Activated naive CD8-positive, alpha-beta T cell treated with anti-CD3 and anti-CD28 coated beads for 36 hours (primary cell): ENCODE data around the gene MRPS18A. TPM values are rescaled to one million over a fixed set of nuclear protein-coding genes. Genes with fewer than 3 reads are reported as not detected.
A peak's percentile ranks its signal among the peaks of the same experiment; 100 is the strongest.

ENCODE experiments used
- DNase-seq: peaks from one replicate; pipeline ENCODE4 v3.0.0; 2021
- H3K27ac Mint-ChIP-seq: one replicate; pipeline ENCODE4 v1.8.0; 2022; ENCODE audit warnings: mild to moderate bottlenecking, moderate library complexity, mixed read lengths
- H3K27me3 Mint-ChIP-seq: one replicate; pipeline ENCODE4 v1.8.0; 2022; ENCODE audit warnings: mild to moderate bottlenecking, mixed read lengths
- H3K36me3 Mint-ChIP-seq: one replicate; pipeline ENCODE4 v1.8.0; 2021; ENCODE audit warnings: mild to moderate bottlenecking, mixed read lengths
- H3K4me1 Mint-ChIP-seq: one replicate; pipeline ENCODE4 v1.8.0; 2021; ENCODE audit warnings: mixed read lengths
- H3K4me3 Mint-ChIP-seq: one replicate; pipeline ENCODE4 v1.8.0; 2022; ENCODE audit warnings: mild to moderate bottlenecking, moderate library complexity, mixed read lengths
- H3K9me3 Mint-ChIP-seq: one replicate; pipeline ENCODE4 v1.8.0; 2022; ENCODE audit warnings: mixed read lengths
- total RNA-seq, 2 experiments: library from RNA; stranded (reverse); gene quantifications; one replicate each; pipeline ENCODE4 v1.2.3, GENCODE V29; 2021

MRPS18A gene
- total RNA-seq, 2 experiments from 2014 or later: 63.8 to 65.3 TPM

- DNase-seq: peak; percentile 71
- Mint-ChIP-seq H3K4me1 (peaks cover 28% of the 10 kb centered on the region), H3K27me3 (no peaks in the 10 kb centered on the region), H3K4me3 (no peak overlapping the region), H3K9me3 (no peaks in the 10 kb centered on the region), H3K36me3 (no peaks in the 10 kb centered on the region), H3K27ac (peak overlapping the region; percentile 89)
These were observed 36.2 kb upstream of the MRPS18A start for GRCh38 chr6:43723737-43724295.

GRCh38 chr6:43722920-43723545 is 35.4 kb upstream of the MRPS18A start:
- Mint-ChIP-seq H3K27ac (peak overlapping the region; percentile 53), H3K9me3 (no peaks in the 10 kb centered on the region), H3K36me3 (no peaks in the 10 kb centered on the region), H3K27me3 (no peaks in the 10 kb centered on the region), H3K4me3 (no peak overlapping the region), H3K4me1 (peaks cover 28% of the 10 kb centered on the region)
- no peak for DNase-seq

DNA sequence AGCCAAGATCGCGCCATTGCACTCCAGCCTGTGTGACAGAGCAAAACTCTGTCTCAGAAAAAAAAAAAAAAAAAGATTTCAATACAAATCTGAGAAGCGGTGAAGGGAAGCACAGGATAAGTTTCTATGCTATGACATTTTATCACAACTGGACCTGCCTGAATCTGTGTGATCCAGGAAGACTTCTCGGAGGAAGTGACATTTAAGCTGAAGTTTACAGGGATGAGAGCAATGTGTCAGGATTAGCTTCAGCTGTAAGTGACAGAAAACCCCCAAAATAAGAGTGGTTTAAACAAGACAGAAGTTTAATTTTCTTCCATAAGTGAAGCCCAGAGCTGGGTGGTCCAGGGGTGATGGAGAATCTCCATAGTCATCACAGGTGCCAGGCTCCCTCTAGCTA is 33.4 kb upstream of the MRPS18A start:
- H3K27ac Mint-ChIP-seq: no peak overlapping the region

GRCh38 chr6:43719511-43719910 is 31.9 kb upstream of the MRPS18A start:
- H3K4me3 Mint-ChIP-seq: no peak overlapping the region
- peaks cover 9% of the 10 kb centered on the region for H3K4me1 Mint-ChIP-seq
- H3K36me3 Mint-ChIP-seq: no peaks in the 10 kb centered on the region
- no peaks in the 10 kb centered on the region for H3K27me3 Mint-ChIP-seq
- no peak overlapping the region for H3K27ac Mint-ChIP-seq
- H3K9me3 Mint-ChIP-seq: no peaks in the 10 kb centered on the region
- no peak for DNase-seq

More for the DNA sequence above, 33.4 kb upstream of the MRPS18A start:
- no peak overlapping the region for H3K4me3 Mint-ChIP-seq
- DNase-seq: no peak
- H3K36me3 Mint-ChIP-seq: no peaks in the 10 kb centered on the region
- H3K4me1 Mint-ChIP-seq: peaks cover 22% of the 10 kb centered on the region
- no peaks in the 10 kb centered on the region for H3K27me3 Mint-ChIP-seq
- H3K9me3 Mint-ChIP-seq: no peaks in the 10 kb centered on the region

DNA sequence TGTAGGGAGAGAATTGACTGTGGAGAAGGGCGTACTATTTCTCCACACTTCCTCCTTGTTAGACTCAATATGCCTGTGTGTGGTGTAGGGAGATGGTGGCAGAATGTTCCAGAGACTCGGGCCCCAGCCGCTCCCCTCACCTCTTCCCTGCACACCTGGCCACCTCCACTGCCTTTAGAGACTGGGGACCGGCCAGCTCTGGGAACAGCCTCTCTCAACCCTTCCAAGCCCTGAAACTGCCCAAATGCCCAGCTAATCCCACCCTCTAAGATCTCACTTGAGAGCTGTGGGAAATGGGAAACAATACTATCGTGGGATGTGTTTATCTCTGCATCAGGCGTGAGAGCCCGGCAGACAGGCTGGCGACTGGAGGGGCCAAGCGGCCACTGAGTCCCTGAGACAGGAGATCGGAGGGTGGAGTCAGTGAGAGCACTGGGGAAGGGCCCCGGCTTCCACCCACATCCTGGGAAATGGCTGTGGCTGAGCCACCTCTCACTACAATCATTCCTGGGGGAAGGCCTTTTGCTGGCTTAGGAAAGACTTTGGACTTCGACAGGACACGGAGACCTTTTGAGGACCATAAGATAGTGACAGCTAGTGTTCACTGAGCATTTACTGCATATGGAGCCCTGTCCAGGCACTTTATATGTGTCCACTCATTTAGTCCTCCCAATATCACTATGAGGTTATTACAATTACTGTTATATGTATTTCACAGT is 31.0 kb upstream of the MRPS18A start:
- no peak overlapping the region for H3K27ac Mint-ChIP-seq
- H3K9me3 Mint-ChIP-seq: no peaks in the 10 kb centered on the region
- peaks cover under 1% of the 10 kb centered on the region for H3K4me1 Mint-ChIP-seq
- H3K4me3 Mint-ChIP-seq: no peak overlapping the region
- H3K27me3 Mint-ChIP-seq: no peaks in the 10 kb centered on the region
- no peaks in the 10 kb centered on the region for H3K36me3 Mint-ChIP-seq
- no peak for DNase-seq

- H3K27me3 Mint-ChIP-seq: no peaks in the 10 kb centered on the region
- no peak overlapping the region for H3K27ac Mint-ChIP-seq
- H3K36me3 Mint-ChIP-seq: no peaks in the 10 kb centered on the region
- no peaks in the 10 kb centered on the region for H3K9me3 Mint-ChIP-seq
- no peak overlapping the region for H3K4me3 Mint-ChIP-seq
- no peaks in the 10 kb centered on the region for H3K4me1 Mint-ChIP-seq
- DNase-seq: no peak
These were observed 30.2 kb upstream of the MRPS18A start for GRCh38 chr6:43717822-43718221.

GRCh38 chr6:43717389-43717788 is 29.8 kb upstream of the MRPS18A start:
- no peak for DNase-seq
- H3K9me3 Mint-ChIP-seq: no peaks in the 10 kb centered on the region
- H3K4me3 Mint-ChIP-seq: no peak overlapping the region
- no peaks in the 10 kb centered on the region for H3K36me3 Mint-ChIP-seq
- H3K27ac Mint-ChIP-seq: no peak overlapping the region
- no peaks in the 10 kb centered on the region for H3K4me1 Mint-ChIP-seq
- H3K27me3 Mint-ChIP-seq: no peaks in the 10 kb centered on the region

GRCh38 chr6:43716099-43716498 is 28.5 kb upstream of the MRPS18A start:
- Mint-ChIP-seq H3K4me1 (no peaks in the 10 kb centered on the region), H3K9me3 (no peaks in the 10 kb centered on the region), H3K4me3 (no peak overlapping the region), H3K27me3 (peaks cover 5% of the 10 kb centered on the region), H3K36me3 (no peaks in the 10 kb centered on the region), H3K27ac (no peak overlapping the region)
- no peak for DNase-seq

- H3K36me3 Mint-ChIP-seq: no peaks in the 10 kb centered on the region
- no peak for DNase-seq
- no peaks in the 10 kb centered on the region for H3K9me3 Mint-ChIP-seq
- H3K27ac Mint-ChIP-seq: no peak overlapping the region
- peaks cover 7% of the 10 kb centered on the region for H3K27me3 Mint-ChIP-seq
- H3K4me1 Mint-ChIP-seq: no peaks in the 10 kb centered on the region
- no peak overlapping the region for H3K4me3 Mint-ChIP-seq
These were observed 27.6 kb upstream of the MRPS18A start for GRCh38 chr6:43715056-43715788.

DNA sequence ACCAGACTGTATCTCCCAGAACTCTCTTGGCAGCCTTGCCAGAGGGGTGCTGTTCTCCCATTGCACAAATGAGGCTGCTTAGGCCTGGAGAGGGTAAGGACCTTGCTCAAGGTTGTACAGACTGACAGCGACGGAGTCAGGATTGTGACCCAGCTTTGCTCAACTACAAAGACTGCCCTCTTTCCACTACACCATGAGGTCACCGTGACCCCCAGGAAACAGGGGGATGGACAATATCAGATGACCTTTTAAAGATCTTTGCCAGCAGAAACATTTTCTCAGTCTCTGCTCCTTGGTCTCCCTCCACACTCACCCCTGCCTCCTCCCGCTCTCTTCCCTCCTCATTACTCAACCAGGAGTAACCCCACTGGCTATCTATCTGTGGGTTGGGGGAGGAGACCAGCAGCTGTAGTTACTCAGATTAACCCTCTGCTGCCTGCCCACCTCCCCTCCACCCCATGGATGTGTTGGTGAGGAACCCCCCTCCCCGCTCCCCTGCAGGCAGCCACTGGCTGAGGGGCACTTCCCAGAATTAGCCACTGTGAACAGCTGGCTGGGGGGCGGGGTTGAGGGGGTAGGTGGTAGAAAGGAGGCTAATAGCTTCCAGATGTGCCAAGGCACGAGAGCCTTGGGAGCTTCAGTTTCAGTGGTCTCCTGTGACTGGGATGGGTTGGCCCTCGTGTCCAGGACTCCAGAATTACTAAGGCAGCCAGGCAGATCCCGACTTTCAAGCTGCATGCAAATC is 26.9 kb upstream of the MRPS18A start:
- H3K4me1 Mint-ChIP-seq: peaks cover 2% of the 10 kb centered on the region
- DNase-seq: no peak
- no peaks in the 10 kb centered on the region for H3K36me3 Mint-ChIP-seq
- no peak overlapping the region for H3K4me3 Mint-ChIP-seq
- H3K9me3 Mint-ChIP-seq: no peaks in the 10 kb centered on the region
- H3K27ac Mint-ChIP-seq: no peak overlapping the region
- H3K27me3 Mint-ChIP-seq: peaks cover 7% of the 10 kb centered on the region

GRCh38 chr6:43713643-43714310 is 26.2 kb upstream of the MRPS18A start:
- no peak for DNase-seq
- Mint-ChIP-seq H3K4me1 (peaks cover 8% of the 10 kb centered on the region), H3K4me3 (no peak overlapping the region), H3K9me3 (no peaks in the 10 kb centered on the region), H3K36me3 (no peaks in the 10 kb centered on the region), H3K27me3 (peaks cover 7% of the 10 kb centered on the region), H3K27ac (no peak overlapping the region)

- Mint-ChIP-seq H3K36me3 (no peaks in the 10 kb centered on the region), H3K27me3 (peaks cover 7% of the 10 kb centered on the region), H3K4me3 (no peak overlapping the region), H3K4me1 (peaks cover 8% of the 10 kb centered on the region), H3K9me3 (no peaks in the 10 kb centered on the region), H3K27ac (no peak overlapping the region)
- no peak for DNase-seq
These were observed 25.0 kb upstream of the MRPS18A start for GRCh38 chr6:43712579-43712978.

DNA sequence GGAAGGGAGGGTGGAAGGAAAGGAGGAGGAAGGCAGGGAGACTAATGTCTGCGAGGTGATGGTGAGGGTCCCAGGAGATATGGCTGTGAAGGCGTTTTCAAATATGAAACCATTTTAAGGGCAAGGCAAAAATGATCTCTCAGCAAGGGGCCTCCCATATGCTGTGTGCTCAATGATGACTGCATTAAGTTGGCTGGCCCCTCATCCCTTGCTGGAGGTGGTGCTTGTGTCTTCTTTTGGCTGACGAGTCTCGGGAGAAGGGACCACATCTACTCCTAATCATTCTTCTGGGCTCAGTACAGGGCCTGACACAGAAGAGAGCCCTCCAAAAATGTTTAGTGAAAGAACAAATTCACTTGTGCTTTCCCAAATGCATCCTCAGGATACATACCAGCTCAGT is 23.0 kb upstream of the MRPS18A start:
- Mint-ChIP-seq H3K9me3 (no peaks in the 10 kb centered on the region), H3K36me3 (no peaks in the 10 kb centered on the region), H3K27ac (no peak overlapping the region), H3K4me1 (peaks cover 12% of the 10 kb centered on the region), H3K27me3 (peaks cover 17% of the 10 kb centered on the region), H3K4me3 (no peak overlapping the region)
- DNase-seq: no peak

DNA sequence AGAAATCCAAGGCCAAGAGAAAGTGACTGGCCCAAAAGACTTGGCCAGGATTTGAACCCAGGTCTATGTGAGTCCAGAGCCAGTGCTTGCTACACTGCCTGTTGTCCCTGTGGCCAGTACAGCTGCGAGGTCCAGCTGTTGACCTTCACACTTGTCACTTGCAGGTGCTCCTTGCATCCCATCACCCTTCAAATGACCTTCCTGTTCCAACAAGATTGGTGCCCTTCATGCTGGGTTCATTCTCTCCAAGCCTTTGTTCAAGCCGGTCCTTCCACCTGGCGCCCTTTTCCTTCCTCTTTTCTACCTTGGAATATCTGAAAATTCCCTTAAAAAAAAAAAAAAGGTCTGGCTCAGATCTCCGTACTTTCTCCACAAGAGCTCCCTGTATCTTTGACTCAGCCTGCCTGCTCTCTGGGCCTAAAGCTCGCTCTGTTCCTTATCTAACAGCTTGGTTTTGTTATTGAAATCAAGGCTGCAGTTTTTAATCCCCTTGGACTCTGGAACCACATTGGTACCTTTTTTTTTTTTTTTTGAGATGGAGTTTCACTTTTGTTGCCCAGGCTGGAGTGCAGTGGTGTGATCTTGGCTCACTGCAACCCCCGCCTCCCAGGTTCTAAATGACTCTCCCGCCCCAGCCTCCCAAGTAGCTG is 22.2 kb upstream of the MRPS18A start:
- Mint-ChIP-seq H3K27me3 (peaks cover 20% of the 10 kb centered on the region), H3K27ac (no peak overlapping the region), H3K36me3 (no peaks in the 10 kb centered on the region), H3K9me3 (no peaks in the 10 kb centered on the region), H3K4me1 (peaks cover 12% of the 10 kb centered on the region), H3K4me3 (no peak overlapping the region)
- DNase-seq: no peak
